ES-I3 (cell line): ENCODE results near the gene SMTNL2.

Source experiments
- H3K36me3 ChIP-seq: 2 replicates; pipeline ENCODE4 v1.6.1; 2013; ENCODE audit warnings: mild to moderate bottlenecking, low read length, control low read depth, moderate library complexity; ENCODE audit not compliant: insufficient read depth
- H3K4me1 ChIP-seq: 2 replicates; pipeline ENCODE4 v1.6.1; 2013; ENCODE audit warnings: mild to moderate bottlenecking, control low read depth, low read length; ENCODE audit not compliant: insufficient read depth
- H3K9ac ChIP-seq: 2 replicates; pipeline ENCODE4 v1.6.1; 2013; ENCODE audit warnings: low read depth, mild to moderate bottlenecking, low read length, moderate library complexity
- H3K9me3 ChIP-seq: 2 replicates; pipeline ENCODE4 v1.6.1; 2013; ENCODE audit warnings: mild to moderate bottlenecking, low read length, moderate library complexity; ENCODE audit not compliant: control insufficient read depth, insufficient read depth

SMTNL2 gene

DNA sequence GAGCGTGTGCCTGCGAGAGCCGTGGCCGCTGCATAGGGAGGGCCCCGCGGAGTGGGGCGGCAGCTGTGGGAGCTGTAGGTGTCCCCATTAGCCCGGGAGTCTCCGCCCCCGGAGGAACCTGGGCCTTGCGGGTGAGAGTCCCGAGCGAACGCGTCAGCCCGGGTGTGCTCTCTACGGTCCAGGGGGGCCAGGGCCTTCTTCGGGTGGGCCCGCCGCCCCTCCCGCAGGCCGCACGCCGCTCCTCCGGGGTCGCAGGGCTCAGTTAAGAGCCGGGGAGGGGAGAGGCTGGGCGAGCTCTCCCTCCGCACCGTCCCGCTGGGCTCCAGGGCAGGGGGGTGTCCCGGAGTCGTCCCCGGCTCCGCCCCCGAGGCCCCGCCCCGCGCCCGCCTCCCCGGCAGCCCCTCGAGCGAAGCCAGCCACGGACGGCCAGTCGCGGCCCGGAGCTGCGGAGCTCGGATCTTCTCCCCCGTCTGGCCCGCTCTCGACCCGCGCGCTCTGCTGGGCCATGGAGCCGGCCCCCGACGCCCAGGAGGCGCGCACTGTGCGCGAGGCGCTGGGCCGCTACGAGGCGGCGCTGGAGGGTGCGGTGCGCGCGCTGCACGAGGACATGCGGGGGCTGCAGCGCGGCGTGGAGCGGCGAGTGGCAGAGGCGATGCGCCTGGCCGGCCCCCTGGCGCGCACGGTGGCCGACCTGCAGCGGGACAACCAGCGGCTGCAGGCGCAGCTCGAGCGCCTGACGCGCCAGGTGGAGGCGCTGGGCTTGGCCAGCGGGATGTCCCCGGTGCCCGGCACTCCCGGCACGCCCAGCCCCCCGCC lies at the start of gene SMTNL2:
Gene SMTNL2 (plus strand): TSS at position 429 of the 816 bp plus-strand sequence. CDS start 77 bp downstream, at position 506.
- Histone ChIP-seq H3K9ac (peak within 1 kb of the TSS; percentile 77), H3K9me3 (no peaks in the 10 kb centered on the region), H3K4me1 (peaks cover 13% of the 10 kb centered on the region), H3K36me3 (no peaks in the 10 kb centered on the region)

DNA sequence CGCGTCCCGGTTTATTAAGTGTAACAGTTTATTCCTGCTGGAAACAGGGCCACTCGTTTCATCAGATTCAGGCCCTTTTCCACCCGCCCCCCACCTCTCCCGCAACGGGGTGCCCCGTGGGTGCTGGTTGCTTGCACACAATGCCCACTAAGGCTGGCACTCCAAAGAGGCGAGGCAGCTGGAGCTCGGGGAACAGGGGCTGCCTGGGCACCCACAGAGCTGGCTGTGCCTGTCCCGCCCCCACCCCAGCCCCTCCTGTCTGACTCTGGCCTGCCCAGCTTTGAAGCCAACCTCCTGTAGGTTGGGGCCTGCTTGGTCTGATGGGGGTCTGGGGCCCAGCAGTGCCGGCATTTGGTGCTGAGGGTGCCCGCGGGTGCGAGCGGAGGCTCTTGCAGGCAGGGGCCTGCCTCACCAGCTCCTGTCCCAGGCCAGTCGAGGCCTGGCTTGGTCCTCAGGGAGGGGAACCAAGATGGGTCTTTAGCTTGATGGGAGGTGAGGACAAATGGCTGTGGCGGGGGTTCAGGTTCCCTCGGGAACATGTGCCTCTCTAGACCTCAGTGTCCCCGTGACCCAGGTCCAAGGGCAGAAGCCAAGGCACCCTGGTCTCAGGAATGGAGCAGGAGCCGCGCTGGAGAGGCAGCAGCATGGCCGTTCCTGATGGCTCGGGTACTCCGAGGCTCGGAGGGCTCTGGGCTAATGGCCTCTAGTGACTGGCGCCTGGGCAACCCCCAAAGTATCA lies 49.2 kb upstream of the SMTNL2 start:
- Histone ChIP-seq H3K9ac (no peak overlapping the region), H3K9me3 (no peaks in the 10 kb centered on the region), H3K4me1 (peaks cover 4% of the 10 kb centered on the region; the same call in 1 of the 2 replicates), H3K36me3 (no peaks in the 10 kb centered on the region; the same call in 1 of the 2 replicates)

GRCh38 chr17:4535667-4536258 lies 48.6 kb upstream of the SMTNL2 start:
- H3K4me1 ChIP-seq: peaks cover 4% of the 10 kb centered on the region; the same call in 1 of the 2 replicates
- no peaks in the 10 kb centered on the region for H3K9me3 ChIP-seq
- no peaks in the 10 kb centered on the region; the same call in 1 of the 2 replicates for H3K36me3 ChIP-seq
- H3K9ac ChIP-seq: no peak overlapping the region

GRCh38 chr17:4536259-4536741 lies 48.0 kb upstream of the SMTNL2 start:
- Histone ChIP-seq H3K36me3 (no peaks in the 10 kb centered on the region; the same call in 1 of the 2 replicates), H3K9ac (no peak overlapping the region; the same call in 1 of the 2 replicates), H3K9me3 (no peaks in the 10 kb centered on the region), H3K4me1 (peaks cover 4% of the 10 kb centered on the region; the same call in 1 of the 2 replicates)

- Histone ChIP-seq H3K36me3 (no peaks in the 10 kb centered on the region; the same call in 1 of the 2 replicates), H3K9ac (no peak overlapping the region), H3K9me3 (no peaks in the 10 kb centered on the region), H3K4me1 (peaks cover 4% of the 10 kb centered on the region; the same call in 1 of the 2 replicates)
Measured at GRCh38 chr17:4536742-4537411, 47.5 kb upstream of the SMTNL2 start.

GRCh38 chr17:4537451-4538235 lies 46.7 kb upstream of the SMTNL2 start:
- no peak overlapping the region for H3K9ac ChIP-seq
- peaks cover 4% of the 10 kb centered on the region; the same call in 1 of the 2 replicates for H3K4me1 ChIP-seq
- no peaks in the 10 kb centered on the region for H3K9me3 ChIP-seq
- no peaks in the 10 kb centered on the region; the same call in 1 of the 2 replicates for H3K36me3 ChIP-seq

GRCh38 chr17:4538236-4539002 lies 45.9 kb upstream of the SMTNL2 start:
- peaks cover 4% of the 10 kb centered on the region; the same call in 1 of the 2 replicates for H3K4me1 ChIP-seq
- H3K36me3 ChIP-seq: no peaks in the 10 kb centered on the region; the same call in 1 of the 2 replicates
- H3K9me3 ChIP-seq: no peaks in the 10 kb centered on the region
- H3K9ac ChIP-seq: no peak overlapping the region

DNA sequence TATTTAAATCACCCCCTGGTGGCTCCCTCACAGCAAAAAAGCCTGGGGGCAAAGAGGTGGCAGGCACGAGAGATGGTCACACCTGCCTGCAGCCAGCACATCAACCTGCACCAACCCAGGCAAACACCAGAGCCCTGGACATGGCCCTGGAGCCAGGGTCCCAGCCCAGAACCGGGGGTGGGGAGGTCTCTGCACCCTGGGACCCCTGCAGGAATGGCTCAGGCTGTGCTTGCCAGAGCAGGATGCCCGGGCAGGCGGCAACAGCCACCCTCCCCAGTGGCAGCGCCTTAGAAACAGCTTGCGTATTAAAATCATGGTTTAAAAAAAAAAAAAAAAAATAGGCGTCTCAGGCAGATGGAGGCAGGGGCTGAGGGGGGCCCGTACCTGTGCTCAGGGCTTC lies 45.3 kb upstream of the SMTNL2 start:
- H3K4me1 ChIP-seq: peaks cover 4% of the 10 kb centered on the region; the same call in 1 of the 2 replicates
- H3K9me3 ChIP-seq: no peaks in the 10 kb centered on the region
- H3K9ac ChIP-seq: no peak overlapping the region
- H3K36me3 ChIP-seq: no peaks in the 10 kb centered on the region; the same call in 1 of the 2 replicates

GRCh38 chr17:4539576-4540223 lies 44.6 kb upstream of the SMTNL2 start:
- no peaks in the 10 kb centered on the region; the same call in 1 of the 2 replicates for H3K36me3 ChIP-seq
- peaks cover 4% of the 10 kb centered on the region; the same call in 1 of the 2 replicates for H3K4me1 ChIP-seq
- no peaks in the 10 kb centered on the region for H3K9me3 ChIP-seq
- no peak overlapping the region for H3K9ac ChIP-seq

- peaks cover 4% of the 10 kb centered on the region; the same call in 1 of the 2 replicates for H3K4me1 ChIP-seq
Measured at GRCh38 chr17:4540224-4540651, 44.1 kb upstream of the SMTNL2 start.

GRCh38 chr17:4540687-4541327 lies 43.5 kb upstream of the SMTNL2 start:
- no peaks in the 10 kb centered on the region for H3K9me3 ChIP-seq
- H3K36me3 ChIP-seq: no peaks in the 10 kb centered on the region; the same call in 1 of the 2 replicates
- H3K4me1 ChIP-seq: peaks cover 4% of the 10 kb centered on the region; the same call in 1 of the 2 replicates
- no peak overlapping the region for H3K9ac ChIP-seq

More at GRCh38 chr17:4540224-4540651, 44.1 kb upstream of the SMTNL2 start:
- Histone ChIP-seq H3K36me3 (no peaks in the 10 kb centered on the region; the same call in 1 of the 2 replicates), H3K9ac (no peak overlapping the region), H3K9me3 (no peaks in the 10 kb centered on the region)
